Activated T-helper 1 cell treated with anti-CD3 and anti-CD28 coated beads, Interleukin-12 subunit alpha, Interleukin-12 subunit beta, Interleukin-2, Interleukin-4 antibody, amounts not matched to agents 30 ng/mL and 10 ng/mL and 1 ng/mL, durations not matched to agents 14 hours and 24 hours and 36 hours (primary cell): ENCODE measurements around the gene CENPVL1. TPM values are rescaled to one million over a fixed set of nuclear protein-coding genes. Genes with fewer than 3 reads are reported as not detected.
"Not testable (repeated sequence)": the region's sequence is repeated elsewhere in the genome, so short reads cannot be mapped to it uniquely, and the experiment has no call there.

ENCODE experiments used
- DNase-seq: peaks from one replicate; pipeline ENCODE4 v3.0.0; 2021; ENCODE audit warnings: low spot score
- H3K27ac Mint-ChIP-seq: one replicate; pipeline ENCODE4 v1.8.0; 2021; ENCODE audit warnings: mild to moderate bottlenecking, mixed read lengths
- H3K27me3 Mint-ChIP-seq: one replicate; pipeline ENCODE4 v1.8.0; 2022; ENCODE audit warnings: mild to moderate bottlenecking, moderate library complexity, mixed read lengths; ENCODE audit not compliant: insufficient read depth
- H3K36me3 Mint-ChIP-seq: one replicate; pipeline ENCODE4 v1.8.0; 2021; ENCODE audit warnings: low read depth, mixed read lengths
- H3K4me1 Mint-ChIP-seq: one replicate; pipeline ENCODE4 v1.8.0; 2021; ENCODE audit warnings: low read depth, mixed read lengths
- H3K4me3 Mint-ChIP-seq: one replicate; pipeline ENCODE4 v1.8.0; 2021; ENCODE audit warnings: mild to moderate bottlenecking, moderate library complexity, mixed read lengths
- H3K9me3 Mint-ChIP-seq: one replicate; pipeline ENCODE4 v1.8.0; 2021; ENCODE audit warnings: mixed read lengths
- intact Hi-C: fragments of 100-400 bp; cut with micrococcal nuclease; formaldehyde crosslinking; loops from one replicate; pipeline ENCODE4 v1.15.1; 2024
- total RNA-seq: library from RNA; stranded (reverse); gene quantifications from 2 replicates; pipeline ENCODE4 v1.2.3, GENCODE V29; 2022

CENPVL1 gene
- total RNA-seq, result not detected in 2 replicates

- not testable (repeated sequence) for H3K27ac Mint-ChIP-seq
Measured at GRCh38 chrX:51710277-51711164, at the start of gene CENPVL1. Gene CENPVL1, plus strand, starts transcription at chrX:51710512. Its CDS starts 0 bp downstream, at chrX:51710512.

GRCh38 chrX:51665981-51666380, 44.3 kb upstream of the CENPVL1 start:
- Mint-ChIP-seq H3K9me3 (no peaks in the 10 kb centered on the region), H3K27ac (no peak overlapping the region), H3K27me3 (peaks cover 5% of the 10 kb centered on the region), H3K4me3 (no peak overlapping the region), H3K36me3 (no peaks in the 10 kb centered on the region), H3K4me1 (peaks cover 6% of the 10 kb centered on the region)
- intact Hi-C loops, result no loop called here
- no peak for DNase-seq

More at GRCh38 chrX:51710277-51711164, at the start of gene CENPVL1:
- H3K9me3 Mint-ChIP-seq, H3K36me3 Mint-ChIP-seq, H3K4me1 Mint-ChIP-seq, H3K4me3 Mint-ChIP-seq, intact Hi-C loops, DNase-seq, H3K27me3 Mint-ChIP-seq: not testable (repeated sequence)

- DNase-seq, H3K27me3 Mint-ChIP-seq, H3K4me3 Mint-ChIP-seq, intact Hi-C loops, H3K27ac Mint-ChIP-seq, H3K4me1 Mint-ChIP-seq, H3K36me3 Mint-ChIP-seq, H3K9me3 Mint-ChIP-seq: not testable (repeated sequence)
Measured at GRCh38 chrX:51679689-51680433, 30.5 kb upstream of the CENPVL1 start.

GRCh38 chrX:51681808-51682719, 28.2 kb upstream of the CENPVL1 start:
- H3K36me3 Mint-ChIP-seq, H3K4me1 Mint-ChIP-seq, H3K4me3 Mint-ChIP-seq, H3K9me3 Mint-ChIP-seq, H3K27me3 Mint-ChIP-seq, intact Hi-C loops, DNase-seq, H3K27ac Mint-ChIP-seq: not testable (repeated sequence)

- DNase-seq, intact Hi-C loops, H3K4me3 Mint-ChIP-seq, H3K27me3 Mint-ChIP-seq, H3K27ac Mint-ChIP-seq, H3K36me3 Mint-ChIP-seq, H3K4me1 Mint-ChIP-seq, H3K9me3 Mint-ChIP-seq: not testable (repeated sequence)
Measured at GRCh38 chrX:51682720-51683062, 27.6 kb upstream of the CENPVL1 start, which contains the start of gene CENPVL2. Gene CENPVL2, minus strand, starts transcription at chrX:51682831. Its CDS starts 0 bp downstream, at chrX:51682831.

GRCh38 chrX:51694254-51694653, 16.1 kb upstream of the CENPVL1 start:
- intact Hi-C loops, result no loop called here
- Mint-ChIP-seq H3K27me3 (no peaks in the 10 kb centered on the region), H3K36me3 (no peaks in the 10 kb centered on the region), H3K27ac (no peak overlapping the region), H3K4me1 (no peaks in the 10 kb centered on the region), H3K9me3 (no peaks in the 10 kb centered on the region), H3K4me3 (no peak overlapping the region)
- no peak for DNase-seq

- Mint-ChIP-seq H3K36me3 (no peaks in the 10 kb centered on the region), H3K4me3 (no peak overlapping the region), H3K4me1 (no peaks in the 10 kb centered on the region), H3K9me3 (no peaks in the 10 kb centered on the region), H3K27me3 (no peaks in the 10 kb centered on the region), H3K27ac (no peak overlapping the region)
- intact Hi-C loops, result no loop called here
- no peak for DNase-seq
Measured at GRCh38 chrX:51697397-51697796, 12.9 kb upstream of the CENPVL1 start.

- H3K9me3 Mint-ChIP-seq, H3K4me3 Mint-ChIP-seq, H3K36me3 Mint-ChIP-seq, H3K4me1 Mint-ChIP-seq, DNase-seq, intact Hi-C loops, H3K27me3 Mint-ChIP-seq, H3K27ac Mint-ChIP-seq: not testable (repeated sequence)
Measured at GRCh38 chrX:51712943-51713647, 2.8 kb downstream of the CENPVL1 start.

GRCh38 chrX:51728202-51728601, 17.9 kb downstream of the CENPVL1 start:
- intact Hi-C loops, result no loop called here
- Mint-ChIP-seq H3K9me3 (no peaks in the 10 kb centered on the region), H3K27me3 (peaks cover 1% of the 10 kb centered on the region), H3K36me3 (no peaks in the 10 kb centered on the region), H3K4me1 (no peaks in the 10 kb centered on the region), H3K27ac (no peak overlapping the region), H3K4me3 (no peak overlapping the region)
- DNase-seq, result no peak

GRCh38 chrX:51737091-51737490, 26.8 kb downstream of the CENPVL1 start:
- no peaks in the 10 kb centered on the region for H3K4me1 Mint-ChIP-seq
- no peak for DNase-seq
- no peaks in the 10 kb centered on the region for H3K9me3 Mint-ChIP-seq
- no peak overlapping the region for H3K27ac Mint-ChIP-seq
- no peak overlapping the region for H3K4me3 Mint-ChIP-seq
- intact Hi-C loops, result no loop called here
- H3K36me3 Mint-ChIP-seq, result no peaks in the 10 kb centered on the region
- peaks cover 10% of the 10 kb centered on the region for H3K27me3 Mint-ChIP-seq

GRCh38 chrX:51742586-51742985, 32.3 kb downstream of the CENPVL1 start:
- DNase-seq, result no peak
- Mint-ChIP-seq H3K36me3 (peaks cover 25% of the 10 kb centered on the region), H3K4me3 (peak overlapping the region; percentile 88), H3K27me3 (peaks cover 10% of the 10 kb centered on the region), H3K9me3 (peaks cover 9% of the 10 kb centered on the region), H3K27ac (no peak overlapping the region), H3K4me1 (peaks cover 21% of the 10 kb centered on the region)
- intact Hi-C loops, result no loop called here
